Kidney epithelial cell (primary cell): ENCODE measurements around the gene CELF2. TPM values are rescaled to one million over a fixed set of nuclear protein-coding genes. Genes with fewer than 3 reads are reported as not detected.

Experiments
- DNase-seq: peaks from one replicate; pipeline ENCODE4 v3.0.0-alpha.2; 2010; ENCODE audit warnings: low read depth
- H3K27me3 ChIP-seq: 2 replicates; pipeline ENCODE4 v1.6.0; 2011; ENCODE audit warnings: low read length; ENCODE audit not compliant: control insufficient read depth, insufficient read depth
- H3K36me3 ChIP-seq: 2 replicates; pipeline ENCODE4 v1.5.1; 2011; ENCODE audit warnings: low read length; ENCODE audit not compliant: control insufficient read depth, insufficient read depth
- H3K4me3 ChIP-seq: 2 replicates; pipeline ENCODE4 v1.5.1; 2011; ENCODE audit warnings: low read depth, mild to moderate bottlenecking, control low read depth, low read length
- CTCF ChIP-seq: IDR thresholded peaks from 2 replicates; pipeline ENCODE4 v1.5.1; 2011; ENCODE audit warnings: mild to moderate bottlenecking, moderate library complexity, low read length, control low read depth, inconsistent platforms; ENCODE audit not compliant: insufficient read depth, poor library complexity, severe bottlenecking
- total RNA-seq: library from RNA; depleted of rRNA; stranded (reverse); fragments of >200 nt; gene quantifications from 2 replicates; pipeline ENCODE4 v1.2.3, GENCODE V29; 2015

The CELF2 gene
- total RNA-seq, 1 donor from 2014 or later = 15.2 TPM

- Histone ChIP-seq H3K36me3 (no peaks in the 10 kb centered on the region), H3K4me3 (no peak overlapping the region), H3K27me3 (no peaks in the 10 kb centered on the region)
- no peak for TF ChIP-seq CTCF
- DNase-seq = no peak
Observed at GRCh38 chr10:11066520-11066919, 48.8 kb downstream of the CELF2 start.

GRCh38 chr10:11068861-11069633 is 51.4 kb downstream of the CELF2 start:
- no peak for TF ChIP-seq CTCF
- no peak for DNase-seq
- no peaks in the 10 kb centered on the region for H3K27me3 ChIP-seq

GRCh38 chr10:11073410-11073809 is 55.7 kb downstream of the CELF2 start:
- TF ChIP-seq CTCF = no peak
- no peak overlapping the region for H3K4me3 ChIP-seq
- no peak for DNase-seq

More at GRCh38 chr10:11068861-11069633, 51.4 kb downstream of the CELF2 start:
- H3K36me3 ChIP-seq = no peaks in the 10 kb centered on the region
- no peak overlapping the region for H3K4me3 ChIP-seq

GRCh38 chr10:11074536-11075267 is 57.0 kb downstream of the CELF2 start:
- Histone ChIP-seq H3K27me3 (no peaks in the 10 kb centered on the region), H3K4me3 (no peak overlapping the region), H3K36me3 (no peaks in the 10 kb centered on the region)
- DNase-seq = no peak
- TF ChIP-seq CTCF = no peak

More at GRCh38 chr10:11073410-11073809, 55.7 kb downstream of the CELF2 start:
- Histone ChIP-seq H3K27me3 (no peaks in the 10 kb centered on the region), H3K36me3 (no peaks in the 10 kb centered on the region)

- TF ChIP-seq CTCF = no peak
- H3K27me3 ChIP-seq = no peaks in the 10 kb centered on the region
- H3K4me3 ChIP-seq = no peak overlapping the region
- DNase-seq = no peak
- H3K36me3 ChIP-seq = no peaks in the 10 kb centered on the region
Observed at GRCh38 chr10:11076221-11076620, 58.5 kb downstream of the CELF2 start.
